ENCODE results near the gene SPTBN1.

Gene SPTBN1

GRCh38 chr2:54432251-54433015, 23.7 kb upstream of the SPTBN1 start:
- TF ChIP-seq CTCF (IDR thresholded peaks at IDR 0.05; ENCODE audit: low read length): no peak
- TF ChIP-seq EZH2 (IDR thresholded peaks at IDR 0.05; ENCODE audit: borderline replicate concordance, low read length): no peak
- no peaks in the 10 kb centered on the region for H4K20me1 ChIP-seq (ENCODE audit: insufficient read depth, low read length)
- no peaks in the 10 kb centered on the region for H3K4me1 ChIP-seq (ENCODE audit: insufficient read depth, low read length, severe bottlenecking)
- H3K4me3 ChIP-seq (ENCODE audit: low read depth, low read length, poor library complexity, severe bottlenecking): no peak overlapping the region
- H3K9me3 ChIP-seq (ENCODE audit: low read length): no peaks in the 10 kb centered on the region
- no peaks in the 10 kb centered on the region for H3K79me2 ChIP-seq (ENCODE audit: insufficient read depth, low read length)
- H3K27ac ChIP-seq (ENCODE audit: low read depth, low read length, poor library complexity, severe bottlenecking): no peak overlapping the region
- no peak overlapping the region for H2AFZ ChIP-seq (ENCODE audit: low read length)
- H3K4me2 ChIP-seq (ENCODE audit: low read length): no peak overlapping the region
- H3K9ac ChIP-seq (ENCODE audit: low read length): no peak overlapping the region
- H3K9me2 ChIP-seq (ENCODE audit: low read depth, low read length): no peaks in the 10 kb centered on the region
- no peaks in the 10 kb centered on the region for H3K36me3 ChIP-seq (ENCODE audit: insufficient read depth, low read length)
- H3F3A ChIP-seq (ENCODE audit: insufficient read depth, low read length): no peaks in the 10 kb centered on the region
- H3K27me3 ChIP-seq (ENCODE audit: insufficient read depth, low read length): no peaks in the 10 kb centered on the region

GRCh38 chr2:54434229-54434628, 21.9 kb upstream of the SPTBN1 start:
- H3K27me3 ChIP-seq (ENCODE audit: insufficient read depth, low read length): no peaks in the 10 kb centered on the region
- H3K9me2 ChIP-seq (ENCODE audit: low read depth, low read length): no peaks in the 10 kb centered on the region
- H4K20me1 ChIP-seq (ENCODE audit: insufficient read depth, low read length): no peaks in the 10 kb centered on the region
- no peaks in the 10 kb centered on the region for H3K4me1 ChIP-seq (ENCODE audit: insufficient read depth, low read length, severe bottlenecking)
- H3K4me3 ChIP-seq (ENCODE audit: low read depth, low read length, poor library complexity, severe bottlenecking): no peak overlapping the region
- H3K9ac ChIP-seq (ENCODE audit: low read length): no peak overlapping the region
- no peaks in the 10 kb centered on the region for H3K36me3 ChIP-seq (ENCODE audit: insufficient read depth, low read length)
- H3K9me3 ChIP-seq (ENCODE audit: low read length): no peaks in the 10 kb centered on the region
- H3K4me2 ChIP-seq (ENCODE audit: low read length): no peak overlapping the region
- H2AFZ ChIP-seq (ENCODE audit: low read length): no peak overlapping the region
- no peaks in the 10 kb centered on the region for H3F3A ChIP-seq (ENCODE audit: insufficient read depth, low read length)
- no peaks in the 10 kb centered on the region for H3K79me2 ChIP-seq (ENCODE audit: insufficient read depth, low read length)
- TF ChIP-seq EZH2 (IDR thresholded peaks at IDR 0.05; ENCODE audit: borderline replicate concordance, low read length) (no peak), CTCF (IDR thresholded peaks at IDR 0.05; ENCODE audit: low read length) (no peak)
- H3K27ac ChIP-seq (ENCODE audit: low read depth, low read length, poor library complexity, severe bottlenecking): no peak overlapping the region

DNA sequence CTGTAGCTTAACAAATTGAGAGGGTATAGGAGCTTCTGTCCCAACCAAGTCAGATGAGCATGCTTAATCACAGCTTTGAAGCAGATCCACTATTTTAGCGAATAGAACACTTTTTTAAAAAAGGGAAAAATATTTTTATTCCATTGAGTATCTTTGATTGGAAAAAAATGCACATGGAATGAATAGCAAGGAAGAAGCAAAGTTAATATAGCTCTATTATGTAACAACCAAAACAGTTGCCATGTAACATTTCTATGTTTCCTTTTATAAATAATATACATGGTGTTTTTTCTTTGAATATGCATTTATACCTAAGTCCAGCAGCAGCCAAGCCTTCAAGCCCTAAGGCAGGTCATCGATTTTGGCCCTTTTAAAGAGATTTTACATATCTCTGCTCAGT, 21.4 kb upstream of the SPTBN1 start:
- Histone ChIP-seq H2AFZ (ENCODE audit: low read length) (no peak overlapping the region), H4K20me1 (ENCODE audit: insufficient read depth, low read length) (no peaks in the 10 kb centered on the region), H3K9me3 (ENCODE audit: low read length) (no peaks in the 10 kb centered on the region), H3K27me3 (ENCODE audit: insufficient read depth, low read length) (no peaks in the 10 kb centered on the region), H3K9ac (ENCODE audit: low read length) (no peak overlapping the region), H3K9me2 (ENCODE audit: low read depth, low read length) (no peaks in the 10 kb centered on the region), H3F3A (ENCODE audit: insufficient read depth, low read length) (no peaks in the 10 kb centered on the region), H3K36me3 (ENCODE audit: insufficient read depth, low read length) (no peaks in the 10 kb centered on the region), H3K4me1 (ENCODE audit: insufficient read depth, low read length, severe bottlenecking) (peaks cover 2% of the 10 kb centered on the region), H3K4me3 (ENCODE audit: low read depth, low read length, poor library complexity, severe bottlenecking) (no peak overlapping the region), H3K27ac (ENCODE audit: low read depth, low read length, poor library complexity, severe bottlenecking) (no peak overlapping the region), H3K4me2 (ENCODE audit: low read length) (no peak overlapping the region), H3K79me2 (ENCODE audit: insufficient read depth, low read length) (no peaks in the 10 kb centered on the region)
- TF ChIP-seq EZH2 (IDR thresholded peaks at IDR 0.05; ENCODE audit: borderline replicate concordance, low read length) (no peak), CTCF (IDR thresholded peaks at IDR 0.05; ENCODE audit: low read length) (no peak)

Measured in OCI-LY1 (cell line).